GM10266 (cell line): ENCODE measurements around the gene DNMT3A.

Source experiments
- DNase-seq: peaks from one replicate; pipeline ENCODE4 v3.0.0; 2012; ENCODE audit errors: extremely low spot score
- TF ChIP-seq, protein P1 (sequence below): IDR thresholded peaks from 2 replicates; pipeline ENCODE4 v1.5.1; 2012; ENCODE audit warnings: mild to moderate bottlenecking, low read depth; ENCODE audit not compliant: control insufficient read depth, insufficient read depth; ENCODE audit errors: missing control alignments

Gene DNMT3A

DNA sequence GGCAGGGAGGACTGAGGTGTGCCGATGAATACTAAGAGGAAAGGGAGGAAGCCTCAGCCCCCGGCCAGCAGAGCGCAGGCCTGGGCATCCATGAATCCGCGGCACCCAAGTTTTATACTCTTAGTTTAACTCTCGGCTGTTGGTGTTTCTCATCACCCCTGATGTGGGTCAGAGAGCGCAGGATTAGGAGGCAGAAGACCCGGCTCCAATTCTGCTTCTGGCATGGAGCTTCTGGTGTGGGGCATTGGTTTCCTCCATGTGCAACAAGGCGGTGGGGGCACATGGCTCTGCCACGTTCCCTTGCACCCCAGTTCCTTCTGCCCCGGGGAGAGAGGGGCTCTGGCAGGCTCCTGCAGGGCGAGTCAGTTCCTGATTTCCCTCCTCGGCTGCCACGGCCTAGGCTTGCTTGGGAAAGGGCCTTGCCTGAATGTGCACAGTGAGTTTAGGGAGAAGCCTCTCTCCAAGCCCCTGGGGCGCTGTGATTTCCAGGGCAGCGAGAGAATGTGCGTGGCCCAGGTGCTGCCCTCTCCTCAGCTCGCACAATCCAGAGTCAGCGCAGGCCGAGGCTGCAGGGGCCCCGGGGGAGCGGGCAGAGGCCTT lies 36.2 kb upstream of the DNMT3A start:
- no peak for DNase-seq
- TF ChIP-seq, protein P1, sequence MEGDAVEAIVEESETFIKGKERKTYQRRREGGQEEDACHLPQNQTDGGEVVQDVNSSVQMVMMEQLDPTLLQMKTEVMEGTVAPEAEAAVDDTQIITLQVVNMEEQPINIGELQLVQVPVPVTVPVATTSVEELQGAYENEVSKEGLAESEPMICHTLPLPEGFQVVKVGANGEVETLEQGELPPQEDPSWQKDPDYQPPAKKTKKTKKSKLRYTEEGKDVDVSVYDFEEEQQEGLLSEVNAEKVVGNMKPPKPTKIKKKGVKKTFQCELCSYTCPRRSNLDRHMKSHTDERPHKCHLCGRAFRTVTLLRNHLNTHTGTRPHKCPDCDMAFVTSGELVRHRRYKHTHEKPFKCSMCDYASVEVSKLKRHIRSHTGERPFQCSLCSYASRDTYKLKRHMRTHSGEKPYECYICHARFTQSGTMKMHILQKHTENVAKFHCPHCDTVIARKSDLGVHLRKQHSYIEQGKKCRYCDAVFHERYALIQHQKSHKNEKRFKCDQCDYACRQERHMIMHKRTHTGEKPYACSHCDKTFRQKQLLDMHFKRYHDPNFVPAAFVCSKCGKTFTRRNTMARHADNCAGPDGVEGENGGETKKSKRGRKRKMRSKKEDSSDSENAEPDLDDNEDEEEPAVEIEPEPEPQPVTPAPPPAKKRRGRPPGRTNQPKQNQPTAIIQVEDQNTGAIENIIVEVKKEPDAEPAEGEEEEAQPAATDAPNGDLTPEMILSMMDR: no peak

DNA sequence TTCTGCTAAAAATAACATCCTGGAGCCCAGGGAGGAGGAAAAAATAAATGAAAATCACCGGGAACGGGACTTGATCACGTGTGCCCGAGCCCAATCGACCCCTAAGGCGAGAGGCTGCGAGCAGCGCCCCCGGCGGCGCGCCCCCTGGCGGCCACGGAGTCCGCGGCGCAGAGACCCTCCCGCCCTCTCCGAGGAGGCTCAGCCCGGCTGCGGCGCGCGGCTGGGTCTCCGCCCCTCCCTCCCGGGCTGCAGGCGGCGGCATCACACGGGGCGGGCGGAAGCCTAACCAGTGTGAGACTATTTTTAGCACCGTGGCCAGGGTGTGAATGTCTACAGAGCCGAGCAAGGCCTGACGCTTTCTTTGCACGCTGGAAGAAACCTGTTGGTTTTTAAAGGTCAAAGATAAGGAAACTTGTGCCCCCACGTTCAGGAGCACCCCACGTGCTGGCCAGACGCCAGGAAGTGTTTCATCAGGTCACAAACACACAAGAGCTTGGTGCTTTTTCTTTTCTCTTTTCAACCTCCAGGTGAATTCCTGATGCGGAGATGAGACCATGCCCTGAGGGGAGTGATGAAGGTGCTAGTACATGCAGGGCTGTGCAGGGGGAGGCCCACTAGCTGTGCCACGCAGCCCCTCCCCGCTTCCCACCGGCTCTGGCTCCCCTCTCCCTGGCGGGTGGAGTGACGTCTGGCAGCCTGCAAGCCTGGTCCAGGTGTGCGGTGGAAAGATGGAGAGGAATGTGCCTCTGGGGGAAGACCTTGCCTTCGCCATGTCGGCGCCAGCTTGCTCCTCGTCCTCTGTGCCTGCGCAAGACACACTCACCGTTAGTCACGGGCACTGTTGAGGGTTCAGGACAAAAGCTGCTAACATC lies 35.3 kb upstream of the DNMT3A start:
- TF ChIP-seq, protein P1: peak; percentile 97

DNA sequence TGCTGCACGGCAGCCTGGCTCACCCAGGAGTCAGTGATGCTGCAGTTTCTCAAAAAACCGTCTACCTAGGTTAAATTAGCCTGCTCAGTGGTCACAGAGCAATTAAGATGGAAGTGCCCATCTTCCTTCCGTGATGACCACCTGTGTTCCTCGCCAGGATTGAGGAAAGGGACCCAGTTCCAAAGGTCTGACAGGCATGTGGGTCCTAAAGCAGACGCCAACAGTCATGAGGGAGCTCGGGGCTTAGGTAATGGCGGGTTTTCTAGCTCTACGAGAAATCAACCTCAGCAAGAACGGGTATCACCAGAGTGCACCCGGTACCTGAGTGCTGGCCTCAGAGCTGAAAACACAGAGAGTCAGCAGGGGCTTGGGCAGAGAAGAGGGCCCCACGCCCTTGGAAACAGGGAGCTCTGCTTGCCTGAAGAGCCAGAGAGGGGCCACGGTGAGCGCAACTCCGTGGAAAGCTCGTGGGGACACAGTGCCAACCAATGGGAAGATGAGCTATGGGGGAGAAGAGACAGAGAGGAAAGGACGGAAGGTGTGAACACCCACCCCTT lies 34.3 kb upstream of the DNMT3A start:
- no peak for DNase-seq
- TF ChIP-seq, protein P1: no peak

More for the DNA sequence above, 35.3 kb upstream of the DNMT3A start:
- peak; percentile 92 for DNase-seq

DNA sequence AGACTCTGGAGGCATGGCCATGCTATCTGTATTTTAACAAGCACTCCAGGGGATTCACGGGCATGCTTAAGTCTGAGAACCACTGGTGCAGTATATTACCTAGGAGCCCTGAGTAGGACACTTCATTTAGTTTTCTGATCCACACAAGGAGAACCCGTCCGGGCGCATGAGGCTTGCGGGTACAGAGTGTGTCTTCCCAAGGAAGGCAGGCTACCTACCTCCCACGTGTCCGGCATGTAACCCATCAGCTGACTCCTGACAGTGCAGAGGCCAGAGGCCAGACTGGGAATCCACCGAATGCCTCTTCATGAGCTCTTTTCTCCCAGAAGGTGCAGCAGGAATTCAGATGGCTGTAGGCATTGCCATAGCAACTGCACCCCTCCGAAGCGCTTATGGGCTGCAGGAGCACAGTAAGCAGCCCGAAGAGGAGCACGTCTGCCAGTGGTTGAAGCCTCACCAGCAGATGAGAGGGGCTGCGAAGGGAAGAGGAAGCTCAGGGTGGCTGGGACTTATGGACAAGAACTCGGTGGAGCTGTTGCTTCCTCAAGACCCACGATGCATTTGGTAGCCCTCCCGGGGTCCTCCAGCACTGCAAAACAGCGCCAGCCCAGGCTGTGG lies 33.8 kb upstream of the DNMT3A start:
- TF ChIP-seq, protein P1: no peak
- no peak for DNase-seq

DNA sequence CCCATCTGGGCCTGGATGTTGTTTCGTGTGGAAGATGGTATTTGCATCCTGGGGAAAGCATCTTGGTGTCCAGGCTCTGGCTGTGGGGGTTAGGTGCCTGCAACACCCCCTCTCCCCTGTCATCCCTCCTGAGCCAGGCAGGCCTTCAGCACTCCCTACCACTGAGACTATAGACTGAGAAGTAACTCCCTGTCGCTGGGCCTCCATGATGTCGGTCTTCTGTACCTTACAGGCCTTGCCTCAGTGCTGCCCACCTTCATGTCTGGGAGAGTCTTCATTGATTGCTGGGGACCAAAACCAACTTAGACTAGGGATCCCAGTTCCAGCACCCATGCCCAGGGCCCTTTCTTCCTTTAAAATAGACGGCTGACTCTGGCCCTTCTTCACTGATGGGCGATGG lies 33.1 kb upstream of the DNMT3A start:
- TF ChIP-seq, protein P1: no peak
- DNase-seq: no peak

DNA sequence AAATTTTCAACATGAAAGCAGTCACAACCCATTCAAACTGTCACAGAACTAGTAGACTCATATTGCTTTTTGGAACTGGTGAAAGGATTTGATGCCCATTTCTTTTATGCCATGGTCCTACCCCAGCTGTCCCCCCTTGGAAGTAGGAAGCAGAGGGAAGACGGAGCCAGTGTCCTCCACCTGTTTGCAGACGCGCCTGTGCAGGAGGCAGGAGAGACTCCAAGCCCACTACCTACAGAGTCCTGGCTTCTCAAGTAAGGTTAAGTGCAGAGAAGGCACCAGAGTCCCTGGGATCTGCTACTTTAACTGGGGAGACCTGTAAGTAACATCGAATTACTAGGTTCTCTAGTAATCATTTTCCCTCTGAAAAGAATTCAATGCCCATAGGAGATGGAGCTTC lies 32.7 kb upstream of the DNMT3A start:
- DNase-seq: no peak
- TF ChIP-seq, protein P1: no peak
